ENCODE results near the gene NFILZ.
A peak's percentile ranks its signal among the peaks of the same experiment; 100 is the strongest.

Gene NFILZ

GRCh38 chr19:8642561-8642960 lies 12.1 kb downstream of the NFILZ start:
- DNase-seq, result no peak

GRCh38 chr19:8643860-8644653 lies 13.6 kb downstream of the NFILZ start:
- no peak for DNase-seq

DNA sequence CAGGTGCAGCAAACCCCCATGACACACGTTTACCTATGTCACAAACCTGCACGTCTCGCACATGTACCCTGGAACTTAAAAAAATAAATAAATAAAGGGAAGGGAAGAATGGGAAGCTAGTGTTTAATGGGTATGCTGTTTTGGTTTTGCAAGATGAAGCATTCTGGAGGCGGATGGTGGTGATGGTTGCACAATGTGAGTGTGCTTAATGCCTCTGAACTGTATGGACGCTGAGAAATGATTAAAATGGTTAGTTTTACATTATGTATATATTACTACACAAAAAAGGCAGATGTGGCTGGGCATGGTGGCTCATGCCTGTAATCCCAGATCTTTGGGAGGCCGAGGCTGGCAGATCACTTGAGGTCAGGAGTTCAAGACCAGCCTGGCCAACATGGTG lies 17.8 kb downstream of the NFILZ start:
- no peak for DNase-seq

DNA sequence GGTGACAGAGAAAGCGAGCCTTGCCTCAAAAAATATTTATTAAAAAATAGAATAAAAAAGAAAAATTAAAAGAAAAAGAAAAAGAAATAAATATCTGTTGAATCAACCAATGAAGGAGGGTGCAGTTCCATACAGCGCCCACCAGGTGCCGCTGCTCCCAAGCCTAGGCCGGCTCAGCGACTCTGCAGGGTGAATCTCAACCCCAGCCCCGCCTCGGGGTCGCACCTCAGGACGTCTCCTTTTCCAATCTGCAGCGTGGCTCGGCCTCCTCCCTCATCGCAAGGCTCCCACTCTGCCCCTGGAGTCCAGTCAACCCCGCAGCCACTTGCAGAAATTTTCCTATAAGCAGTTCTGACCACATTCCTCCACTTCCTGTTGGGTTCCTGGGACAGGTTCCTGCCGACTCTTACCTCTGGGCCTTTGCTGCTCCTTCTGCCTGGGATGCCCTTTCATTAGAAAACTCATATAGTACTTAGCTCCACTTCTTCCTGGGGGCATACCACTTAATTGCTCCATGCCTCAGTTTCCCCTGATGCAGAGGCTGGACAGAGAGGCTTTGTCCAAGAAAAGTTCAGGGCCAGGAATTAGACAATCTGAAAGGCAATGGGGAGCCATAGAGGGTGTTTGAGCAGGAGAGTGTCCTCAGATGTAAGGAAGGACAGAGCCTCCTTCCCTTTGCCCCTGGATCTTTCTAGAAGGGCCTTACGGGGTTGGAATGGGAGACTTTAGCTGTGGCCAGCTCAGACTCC lies 24.3 kb downstream of the NFILZ start:
- peak in 5 of 6 experiments; percentile 40 to 78 (median 50) for DNase-seq

DNA sequence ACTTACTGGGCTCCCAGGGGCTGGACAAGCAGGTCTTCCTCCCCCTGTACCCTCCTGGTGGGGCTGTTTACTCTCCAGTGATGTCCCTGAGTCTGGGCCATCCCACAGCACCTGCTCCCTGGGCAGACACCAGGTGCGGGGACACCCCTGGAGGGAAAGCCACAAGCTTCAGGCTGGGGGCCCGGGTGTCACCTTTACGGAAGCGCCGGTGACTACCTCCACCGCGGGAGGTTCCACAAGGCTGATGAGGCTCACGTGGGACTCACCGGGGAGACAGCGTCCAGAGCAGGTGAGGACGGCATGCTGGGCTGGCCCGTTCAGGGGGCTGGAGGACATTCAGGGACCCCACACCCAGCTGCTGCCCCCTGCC lies 24.9 kb downstream of the NFILZ start:
- peak in 1 of 6 experiments; percentile 18 for DNase-seq

- no peak for DNase-seq
Observed at GRCh38 chr19:8657869-8658268, 27.4 kb downstream of the NFILZ start.

GRCh38 chr19:8659905-8660304 lies 29.5 kb downstream of the NFILZ start:
- DNase-seq, result no peak

- no peak for DNase-seq
Observed at GRCh38 chr19:8662263-8662662, 31.8 kb downstream of the NFILZ start.

GRCh38 chr19:8663920-8664670 lies 33.7 kb downstream of the NFILZ start:
- DNase-seq, result peak in 3 of 6 experiments; percentile 20 to 39 (median 24)

GRCh38 chr19:8664671-8665057 lies 34.2 kb downstream of the NFILZ start:
- DNase-seq, result no peak

GRCh38 chr19:8665468-8666213 lies 35.2 kb downstream of the NFILZ start:
- no peak for DNase-seq

GRCh38 chr19:8666814-8667405 lies 36.5 kb downstream of the NFILZ start:
- DNase-seq, result no peak

- DNase-seq, result no peak
Observed at GRCh38 chr19:8673276-8673891, 43.0 kb downstream of the NFILZ start.

GRCh38 chr19:8675066-8675465 lies 44.6 kb downstream of the NFILZ start:
- no peak for DNase-seq

GRCh38 chr19:8678244-8678807 lies 47.9 kb downstream of the NFILZ start:
- no peak for DNase-seq

Measured in stimulated activated naive CD4-positive, alpha-beta T cell (primary cell).